VCaP (cell line): Measurements from ENCODE around the gene KIAA1671.

ENCODE experiments used
- H3K27ac ChIP-seq: fragments of 450-650 bp; 2 replicates; pipeline ENCODE4 v1.5.1; 2017
- TF ChIP-seq, protein P1 (sequence below): fragments of 450-650 bp; conservative IDR thresholded peaks from 2 replicates; pipeline ENCODE4 v1.5.1; 2017; ENCODE audit warnings: mild to moderate bottlenecking, moderate library complexity

Gene KIAA1671

DNA sequence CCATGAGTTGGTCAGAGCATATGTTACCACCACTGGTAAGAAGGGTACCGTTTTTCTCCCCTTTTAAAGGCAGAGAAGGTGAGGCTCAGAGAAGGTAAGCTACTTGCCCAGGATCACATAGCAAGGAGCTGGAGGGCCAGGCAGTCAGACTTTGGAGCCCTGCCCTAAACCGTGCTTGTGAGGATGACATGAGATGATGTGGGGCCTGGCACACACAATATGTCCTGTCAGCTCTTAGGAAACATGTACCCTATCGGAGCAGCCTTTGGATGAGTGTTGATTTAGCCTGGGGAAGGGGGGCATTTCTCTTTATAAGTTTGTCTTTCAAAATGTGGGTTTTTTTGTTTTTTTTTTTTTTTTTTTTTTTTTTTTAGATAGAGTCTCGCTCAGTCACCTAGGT lies 146.7 kb downstream of the KIAA1671 start:
- no peak overlapping the region for H3K27ac ChIP-seq
- TF ChIP-seq, protein P1, sequence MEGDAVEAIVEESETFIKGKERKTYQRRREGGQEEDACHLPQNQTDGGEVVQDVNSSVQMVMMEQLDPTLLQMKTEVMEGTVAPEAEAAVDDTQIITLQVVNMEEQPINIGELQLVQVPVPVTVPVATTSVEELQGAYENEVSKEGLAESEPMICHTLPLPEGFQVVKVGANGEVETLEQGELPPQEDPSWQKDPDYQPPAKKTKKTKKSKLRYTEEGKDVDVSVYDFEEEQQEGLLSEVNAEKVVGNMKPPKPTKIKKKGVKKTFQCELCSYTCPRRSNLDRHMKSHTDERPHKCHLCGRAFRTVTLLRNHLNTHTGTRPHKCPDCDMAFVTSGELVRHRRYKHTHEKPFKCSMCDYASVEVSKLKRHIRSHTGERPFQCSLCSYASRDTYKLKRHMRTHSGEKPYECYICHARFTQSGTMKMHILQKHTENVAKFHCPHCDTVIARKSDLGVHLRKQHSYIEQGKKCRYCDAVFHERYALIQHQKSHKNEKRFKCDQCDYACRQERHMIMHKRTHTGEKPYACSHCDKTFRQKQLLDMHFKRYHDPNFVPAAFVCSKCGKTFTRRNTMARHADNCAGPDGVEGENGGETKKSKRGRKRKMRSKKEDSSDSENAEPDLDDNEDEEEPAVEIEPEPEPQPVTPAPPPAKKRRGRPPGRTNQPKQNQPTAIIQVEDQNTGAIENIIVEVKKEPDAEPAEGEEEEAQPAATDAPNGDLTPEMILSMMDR, result no peak

DNA sequence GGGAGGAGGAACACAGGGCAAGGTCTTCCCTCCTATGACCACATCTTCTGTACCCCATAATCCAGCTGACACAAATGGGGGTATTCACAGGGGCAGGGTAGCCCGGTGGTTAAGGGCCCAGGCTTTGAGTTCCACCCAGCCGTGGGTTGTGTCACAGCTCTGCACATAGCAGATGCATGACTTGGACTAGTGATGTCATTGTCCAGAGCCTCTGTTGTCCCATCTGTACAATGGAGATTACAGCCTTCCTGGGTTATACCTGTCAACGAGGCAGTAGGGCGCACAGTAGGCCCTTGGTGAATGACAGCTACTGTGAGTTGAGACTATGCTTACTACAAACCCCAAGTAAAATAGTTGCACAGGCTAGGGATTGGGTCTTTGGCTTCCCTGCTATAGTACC lies 147.9 kb downstream of the KIAA1671 start:
- TF ChIP-seq, protein P1, result no peak
- no peak overlapping the region for H3K27ac ChIP-seq

DNA sequence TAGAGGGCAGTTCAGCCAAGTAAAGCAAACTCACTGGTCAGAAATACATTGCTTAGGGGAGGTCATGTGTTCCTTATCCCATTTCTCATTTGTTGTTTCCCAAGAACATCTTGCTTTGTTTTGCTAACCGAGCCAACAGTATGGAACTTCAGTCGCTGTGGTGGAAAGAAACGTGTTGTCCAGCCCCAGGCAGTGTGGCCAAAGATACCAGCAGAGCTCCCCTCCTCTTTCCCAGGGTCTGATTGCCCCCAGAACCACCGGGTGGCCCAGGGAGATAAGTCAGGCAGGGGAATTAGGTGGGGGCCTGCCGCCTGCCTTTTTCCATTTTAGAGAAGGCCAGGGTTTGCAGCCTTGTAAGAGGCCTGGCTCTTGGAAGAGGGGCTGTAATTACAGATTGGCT lies 148.4 kb downstream of the KIAA1671 start:
- TF ChIP-seq, protein P1, result no peak

DNA sequence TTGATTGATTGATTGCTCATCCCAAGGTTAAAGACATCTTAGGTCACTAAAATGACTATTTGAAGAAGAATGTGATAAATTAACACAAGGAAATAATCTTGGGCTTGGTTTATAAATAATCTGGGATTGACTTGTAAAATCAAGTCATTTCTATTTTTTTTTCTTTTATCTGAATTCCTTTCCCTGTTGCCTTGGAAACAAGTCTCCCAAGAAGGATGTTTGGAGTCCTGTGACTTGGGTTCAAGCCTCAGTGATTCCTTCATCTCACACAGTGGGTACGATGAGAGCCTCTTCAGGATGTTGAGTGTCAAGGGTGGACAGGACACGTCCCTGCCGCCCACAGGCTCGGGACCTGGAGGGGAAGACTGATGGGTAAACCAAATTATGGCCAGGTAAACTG lies 149.0 kb downstream of the KIAA1671 start:
- TF ChIP-seq, protein P1, result no peak
- H3K27ac ChIP-seq, result no peak overlapping the region

More for the DNA sequence above, 148.4 kb downstream of the KIAA1671 start:
- H3K27ac ChIP-seq, result no peak overlapping the region

DNA sequence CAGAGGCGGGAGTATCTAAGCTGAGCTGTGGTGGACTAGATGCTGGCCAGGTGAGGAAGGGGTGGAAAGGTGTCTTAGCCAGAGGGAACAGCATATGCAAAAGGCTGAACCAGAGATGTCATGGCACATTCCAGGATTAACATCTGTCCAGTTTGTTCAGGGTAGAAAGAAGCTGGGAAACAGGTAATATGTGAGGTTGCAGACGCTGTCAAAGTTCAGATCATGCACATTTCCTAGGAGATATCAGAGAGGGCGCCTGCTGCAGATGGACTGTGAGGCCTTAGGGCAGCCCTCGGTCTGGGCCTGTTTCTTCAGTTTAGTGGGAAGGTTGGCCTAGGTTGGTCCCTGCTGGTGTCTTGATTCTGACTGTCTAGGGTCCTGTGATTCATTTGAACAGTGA lies 149.5 kb downstream of the KIAA1671 start:
- no peak overlapping the region for H3K27ac ChIP-seq
- TF ChIP-seq, protein P1, result no peak

DNA sequence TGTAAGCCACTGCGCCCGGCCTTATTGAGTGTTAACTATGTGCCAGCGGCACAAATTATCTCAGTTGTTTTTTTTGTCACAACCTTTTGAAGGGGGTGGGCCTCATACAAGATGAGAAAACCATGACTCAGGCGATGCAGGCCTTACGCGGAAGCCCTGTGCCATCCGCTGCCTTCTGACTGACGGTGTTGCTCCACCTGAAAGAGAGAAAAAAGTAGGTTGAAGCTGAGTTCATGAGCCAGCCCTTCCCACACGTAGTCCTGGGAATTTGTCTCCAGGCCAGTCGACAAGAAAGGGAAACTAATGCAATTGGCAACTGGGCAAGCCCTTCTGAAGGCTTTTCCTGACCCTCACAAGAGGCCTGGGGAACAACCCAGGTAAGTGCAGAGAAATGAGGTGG lies 150.2 kb downstream of the KIAA1671 start:
- TF ChIP-seq, protein P1, result no peak
- no peak overlapping the region for H3K27ac ChIP-seq

DNA sequence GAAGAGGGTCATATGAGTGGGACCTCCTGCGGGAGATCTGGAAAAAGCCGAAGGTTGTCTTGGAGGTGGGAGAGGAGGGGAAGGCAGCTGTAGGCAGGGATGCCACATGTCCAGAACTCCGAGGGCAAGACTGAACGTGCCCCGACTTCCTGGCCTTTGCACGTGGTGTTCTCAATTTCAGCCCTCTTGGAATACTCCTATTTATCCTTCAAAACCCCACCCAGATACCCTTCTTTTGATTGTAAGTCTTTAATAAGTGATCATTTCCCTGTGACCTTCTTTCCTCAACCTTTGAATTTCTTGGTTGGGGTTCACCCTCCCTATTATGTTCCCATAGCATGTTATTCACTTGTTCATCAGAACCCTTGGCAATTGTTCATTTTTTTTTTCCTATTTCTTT lies 151.9 kb downstream of the KIAA1671 start:
- no peak overlapping the region for H3K27ac ChIP-seq
- TF ChIP-seq, protein P1, result no peak
